GM10248 (cell line): ENCODE results near the gene SEM1.

Experiments used
- CTCF ChIA-PET: fragments of 300-600 bp; sonication (Branson Sonifier 250); formaldehyde crosslinking; extraction: SDS; loops from one replicate; lab custom pipeline; 2021; ENCODE audit warnings: antibody characterized with exemption; lab: Yijun Ruan, JAX
- POLR2A ChIA-PET: fragments of 350-650 bp; sonication (Branson Sonifier 250); formaldehyde crosslinking; extraction: SDS; loops from one replicate; lab custom pipeline; 2020; ENCODE audit warnings: antibody characterized with exemption; lab: Yijun Ruan, JAX
- DNase-seq: peaks from one replicate; pipeline ENCODE4 v3.0.0; 2012; ENCODE audit errors: extremely low spot score
- TF ChIP-seq, protein P1 (sequence below): IDR thresholded peaks from 2 replicates; pipeline ENCODE4 v1.5.1; 2012; ENCODE audit warnings: mild to moderate bottlenecking, low read depth; ENCODE audit errors: extremely low read depth, missing control alignments, control extremely low read depth

Gene SEM1

GRCh38 chr7:96694082-96694481, 15.6 kb downstream of the SEM1 start:
- no peak for DNase-seq
- ChIA-PET POLR2A (no interaction called here), CTCF (interaction anchor here (1.3 to 1.6 kb wide), 2 partner anchors 9 to 23 kb away, joined by 4 read pairs; no protein-coding TSS in a partner anchor)
- TF ChIP-seq, protein P1, sequence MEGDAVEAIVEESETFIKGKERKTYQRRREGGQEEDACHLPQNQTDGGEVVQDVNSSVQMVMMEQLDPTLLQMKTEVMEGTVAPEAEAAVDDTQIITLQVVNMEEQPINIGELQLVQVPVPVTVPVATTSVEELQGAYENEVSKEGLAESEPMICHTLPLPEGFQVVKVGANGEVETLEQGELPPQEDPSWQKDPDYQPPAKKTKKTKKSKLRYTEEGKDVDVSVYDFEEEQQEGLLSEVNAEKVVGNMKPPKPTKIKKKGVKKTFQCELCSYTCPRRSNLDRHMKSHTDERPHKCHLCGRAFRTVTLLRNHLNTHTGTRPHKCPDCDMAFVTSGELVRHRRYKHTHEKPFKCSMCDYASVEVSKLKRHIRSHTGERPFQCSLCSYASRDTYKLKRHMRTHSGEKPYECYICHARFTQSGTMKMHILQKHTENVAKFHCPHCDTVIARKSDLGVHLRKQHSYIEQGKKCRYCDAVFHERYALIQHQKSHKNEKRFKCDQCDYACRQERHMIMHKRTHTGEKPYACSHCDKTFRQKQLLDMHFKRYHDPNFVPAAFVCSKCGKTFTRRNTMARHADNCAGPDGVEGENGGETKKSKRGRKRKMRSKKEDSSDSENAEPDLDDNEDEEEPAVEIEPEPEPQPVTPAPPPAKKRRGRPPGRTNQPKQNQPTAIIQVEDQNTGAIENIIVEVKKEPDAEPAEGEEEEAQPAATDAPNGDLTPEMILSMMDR = no peak

DNA sequence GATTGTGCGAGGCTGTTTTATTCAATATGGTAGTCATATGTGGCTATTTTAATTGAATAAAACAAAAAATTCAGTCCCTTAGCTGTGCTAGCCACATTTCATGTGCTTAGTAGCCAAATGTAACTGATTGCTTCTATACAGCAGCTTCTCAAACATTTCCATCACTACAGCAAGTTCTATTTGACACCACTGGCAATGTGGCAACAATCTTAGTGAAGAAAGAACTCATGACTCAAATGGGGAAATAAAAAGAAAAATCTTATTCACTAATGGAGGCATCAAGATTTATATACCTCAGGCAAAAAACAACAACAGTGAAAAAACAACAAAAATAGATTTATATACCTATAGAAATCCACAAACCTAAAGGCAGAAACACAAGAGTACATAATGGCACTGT, 17.9 kb downstream of the SEM1 start:
- POLR2A ChIA-PET = no interaction called here
- TF ChIP-seq, protein P1 = no peak
- CTCF ChIA-PET = interaction anchor here (1.7 kb wide), 1 partner anchor 11 kb away, joined by 3 read pairs; no protein-coding TSS in a partner anchor
- DNase-seq = no peak

- DNase-seq = no peak
- ChIA-PET CTCF (no interaction called here), POLR2A (no interaction called here)
- TF ChIP-seq, protein P1 = no peak
Observed at GRCh38 chr7:96689414-96689813, 20.2 kb downstream of the SEM1 start.

- DNase-seq = no peak
- ChIA-PET POLR2A (no interaction called here), CTCF (interaction anchor here (1.7 to 1.8 kb wide), 2 partner anchors 8 to 15 kb away, joined by 4 read pairs; no protein-coding TSS in a partner anchor)
- TF ChIP-seq, protein P1 = no peak
Observed at GRCh38 chr7:96686305-96686704, 23.3 kb downstream of the SEM1 start.

GRCh38 chr7:96685755-96686154, 23.9 kb downstream of the SEM1 start:
- no peak for DNase-seq
- ChIA-PET POLR2A (no interaction called here), CTCF (interaction anchor here (1.7 to 1.8 kb wide), 2 partner anchors 9 to 14 kb away, joined by 4 read pairs; no protein-coding TSS in a partner anchor)
- TF ChIP-seq, protein P1 = no peak

GRCh38 chr7:96685353-96685752, 24.3 kb downstream of the SEM1 start:
- no peak for DNase-seq
- POLR2A ChIA-PET = no interaction called here
- TF ChIP-seq, protein P1 = no peak
- CTCF ChIA-PET = interaction anchor here (1.7 to 1.8 kb wide), 2 partner anchors 9 to 14 kb away, joined by 4 read pairs; no protein-coding TSS in a partner anchor

GRCh38 chr7:96679886-96680285, 29.8 kb downstream of the SEM1 start:
- DNase-seq = no peak
- ChIA-PET POLR2A (no interaction called here), CTCF (interaction anchor here (1.0 to 1.1 kb wide), 2 partner anchors 8 to 29 kb away, joined by 3 read pairs; no protein-coding TSS in a partner anchor)
- TF ChIP-seq, protein P1 = no peak
